GM12878 (cell line): ENCODE measurements around the gene HOXD10. TPM values are rescaled to one million over a fixed set of nuclear protein-coding genes. Genes with fewer than 3 reads are reported as not detected.

Experiments
- ATAC-seq: fragments of 200-7000 bp; cut with Tn5 transposase; 3 replicates; pipeline ENCODE4 v1.9.1; 2020; ENCODE audit warnings: mild to moderate bottlenecking, moderate library complexity
- BruUV-seq: library from RNA; stranded (reverse); fragments of 400-500 nt; replicated peaks from 2 replicates; lab custom pipeline; 2021; lab: Mats Ljungman, UMichigan
- CTCF ChIA-PET: fragments of 300-600 bp; sonication (Branson Sonifier 250); formaldehyde crosslinking; extraction: SDS; loops from one replicate; lab custom pipeline; 2021; ENCODE audit warnings: inconsistent platforms; lab: Yijun Ruan, JAX
- POLR2A ChIA-PET: fragments of 350-600 bp; formaldehyde crosslinking; extraction: SDS; loops from one replicate; lab custom pipeline; 2021; ENCODE audit warnings: inconsistent platforms; lab: Charles Lee
- RAD21 ChIA-PET: fragments of 300-600 bp; sonication (Branson Sonifier 250); formaldehyde crosslinking; loops from one replicate; lab custom pipeline; 2023; ENCODE audit warnings: antibody characterized with exemption; ENCODE audit not compliant: unreplicated experiment; lab: Charles Lee
- SMC1A ChIA-PET: fragments of 300-600 bp; sonication (Branson Sonifier 250); formaldehyde crosslinking; loops from one replicate; lab custom pipeline; 2023; ENCODE audit not compliant: unreplicated experiment, uncharacterized antibody; lab: Charles Lee
- DNase-seq: peaks from one replicate; pipeline ENCODE4 v3.0.0-alpha.2; 2011; ENCODE audit warnings: low read depth, low spot score
- FAIRE-seq: peaks from 3 replicates; lab custom pipeline; 2011; peaks lifted over from hg19 to GRCh38; lab: Jason Lieb, UNC
- H2AFZ ChIP-seq: 2 replicates; pipeline ENCODE4 v1.6.0; 2011; ENCODE audit warnings: low read depth, low read length, control low read depth; ENCODE audit not compliant: control insufficient read depth
- H3K27ac ChIP-seq: 2 replicates; pipeline ENCODE4 v1.5.1; 2011; ENCODE audit warnings: control low read depth; ENCODE audit not compliant: control insufficient read depth, insufficient read depth
- H3K27me3 ChIP-seq, 2 experiments: replicated peaks in 1 of 2; 2 replicates each; pipeline versions ENCODE4 v1.6.0 to v1.6.1; 2011; ENCODE audit warnings: low read length in 1 of 2; ENCODE audit not compliant: control insufficient read depth in 2 of 2, insufficient read depth in 2 of 2
- H3K36me3 ChIP-seq, 2 experiments: 2 replicates each; pipeline ENCODE4 v1.5.1; 2011; ENCODE audit warnings: low read length in 1 of 2; ENCODE audit not compliant: control insufficient read depth in 2 of 2, insufficient read depth in 2 of 2
- H3K4me1 ChIP-seq: 2 replicates; pipeline ENCODE4 v1.6.1; 2011; ENCODE audit warnings: mild to moderate bottlenecking, low read length, moderate library complexity, mixed read lengths; ENCODE audit not compliant: control insufficient read depth, insufficient read depth
- H3K4me2 ChIP-seq: 2 replicates; pipeline ENCODE4 v1.6.0; 2011; ENCODE audit warnings: control low read depth; ENCODE audit not compliant: control insufficient read depth, insufficient read depth
- H3K4me3 ChIP-seq: fragments of 200-600 bp; sonication (generic); 2 replicates; pipeline ENCODE4 v1.5.1; 2016
- H3K79me2 ChIP-seq: 2 replicates; pipeline ENCODE4 v1.6.0; 2011; ENCODE audit warnings: low read length; ENCODE audit not compliant: control insufficient read depth, insufficient read depth
- H3K9ac ChIP-seq: 2 replicates; pipeline ENCODE4 v1.8.0; 2011; ENCODE audit warnings: low read length, control low read depth, mixed read lengths; ENCODE audit not compliant: control insufficient read depth, insufficient read depth
- H3K9me3 ChIP-seq: replicated peaks from 3 replicates; pipeline ENCODE4 v1.5.1; 2011; ENCODE audit warnings: mild to moderate bottlenecking, low read length; ENCODE audit not compliant: control insufficient read depth, insufficient read depth
- H4K20me1 ChIP-seq: 2 replicates; pipeline ENCODE4 v1.6.0; 2011; ENCODE audit not compliant: control insufficient read depth, insufficient read depth
- ATF3 ChIP-seq: IDR thresholded peaks from 2 replicates; pipeline ENCODE4 v1.6.1; 2011; ENCODE audit warnings: low read depth, mild to moderate bottlenecking, low read length, moderate library complexity, borderline replicate concordance; ENCODE audit errors: extremely low read depth
- EGR1 ChIP-seq, 2 experiments: IDR thresholded peaks; 1 replicate in 1 of 2; 2 replicates in 1 of 2; pipeline ENCODE4 v1.6.1; 2011 to 2012; ENCODE audit warnings: low read depth in 2 of 2, low read length in 2 of 2, borderline replicate concordance in 1 of 2, mild to moderate bottlenecking in 1 of 2, moderate library complexity in 1 of 2
- HSF1 ChIP-seq: fragments of 150-350 bp; IDR thresholded peaks from 2 replicates; pipeline ENCODE4 v1.6.1; 2014; ENCODE audit warnings: mild to moderate bottlenecking, low read depth, low read length
- NR2F1 ChIP-seq: fragments of 450-650 bp; conservative IDR thresholded peaks from 2 replicates; pipeline ENCODE4 v1.6.1; 2017; ENCODE audit warnings: mild to moderate bottlenecking
- POLR2A ChIP-seq: IDR thresholded peaks from 2 replicates; pipeline ENCODE4 v1.6.1; 2011; ENCODE audit warnings: low read depth, mild to moderate bottlenecking, low read length
- RAD21 ChIP-seq: IDR thresholded peaks from 2 replicates; pipeline ENCODE4 v1.6.1; 2011; ENCODE audit warnings: mild to moderate bottlenecking, low read depth, low read length, moderate library complexity; ENCODE audit not compliant: insufficient read depth
- SIN3A ChIP-seq: IDR thresholded peaks from 2 replicates; pipeline ENCODE4 v1.6.1; 2012; ENCODE audit warnings: low read depth, low read length, improper control_type of control experiment
- SIX5 ChIP-seq: IDR thresholded peaks from 2 replicates; pipeline ENCODE4 v1.6.1; 2011; ENCODE audit warnings: mild to moderate bottlenecking, low read depth, low read length, moderate library complexity; ENCODE audit not compliant: severe bottlenecking
- YBX1 ChIP-seq: fragments of 450-650 bp; IDR thresholded peaks from 2 replicates; pipeline ENCODE4 v1.6.1; 2016; ENCODE audit warnings: antibody characterized with exemption
- WGBS: methylation state at CpG from one replicate; pipeline ENCODE4 v1.1.6; 2016; ENCODE audit warnings: low lambda C conversion rate; ENCODE audit not compliant: insufficient replicate concordance, insufficient coverage; ENCODE audit errors: missing lambda C conversion rate; 5-methylcytosine and 5-hydroxymethylcytosine counted together
- in situ Hi-C: fragments of 300-500 bp; cut with MboI; formaldehyde crosslinking; loops from 9 replicates; pipeline ENCODE4 v1.14.3; 2018; ENCODE audit warnings: mixed read lengths
- intact Hi-C: fragments of 100-400 bp; cut with micrococcal nuclease; formaldehyde crosslinking; loops from one replicate; pipeline ENCODE4 v1.14.2; 2022; ENCODE audit not compliant: unreplicated experiment
- polyA plus RNA-seq, 11 experiments: library from polyadenylated mRNA; depleted of rRNA in 4 of 11; unstranded in 6 of 11; stranded (reverse) in 5 of 11; fragments of >200 nt; fragmentation: Nextera tagmentation in 4 of 11; fragmentation: Illumina TruSeq in 1 of 11; extraction: Ambion mirVana in 4 of 11; extraction: Trizol in 1 of 11; gene quantifications; 1 replicate in 1 of 11; 2 replicates in 10 of 11; pipeline versions ENCODE4 v1.2.1 to v1.2.3, GENCODE V29; 2011 to 2016; ENCODE audit warnings: inconsistent platforms in 2 of 11, missing spikeins in 2 of 11, low read depth in 1 of 11
- total RNA-seq, 4 experiments: library from RNA; depleted of rRNA in 3 of 4; stranded (reverse); fragments of >200 nt in 3 of 4; fragmentation: Illumina TruSeq in 1 of 4; extraction: Trizol in 1 of 4; gene quantifications; 2 replicates each; pipeline versions ENCODE4 v1.2.1 to v1.2.3, GENCODE V29; 2013 to 2021

Gene HOXD10
- total and polyA plus RNA-seq, 10 of the 15 experiments (the other 5 are each of a cell fraction or from before 2014, with no cell fraction given): not detected

- SMC1A ChIA-PET: interaction anchor here (0.8 to 4.7 kb wide), 2 partner anchors 409 to 416 kb away, joined by 3 to 56 read pairs; no protein-coding TSS in a partner anchor
- ATAC-seq: no peak
- intact Hi-C loops (no loop called here), in situ Hi-C loops (loop anchor here (5.0 kb wide), 2 partner anchors 411 to 731 kb away; no protein-coding TSS in a partner anchor)
- POLR2A ChIA-PET: no interaction called here
- RAD21 ChIA-PET: interaction anchor here (0.7 to 3.0 kb wide), 4 partner anchors 409 to 847 kb away, joined by 3 to 50 read pairs (median 6); no protein-coding TSS in a partner anchor
- H4K20me1 ChIP-seq: no peaks in the 10 kb centered on the region
- TF ChIP-seq POLR2A (no peak), SIN3A (no peak)
- peaks cover 3% of the 10 kb centered on the region; the same call in 1 of the 2 replicates for H3K4me1 ChIP-seq
- H3K9me3 ChIP-seq: no peaks in the 10 kb centered on the region; the same call in 2 of the 3 replicates
- no peak overlapping the region for H2AFZ ChIP-seq
- no peak overlapping the region for H3K4me2 ChIP-seq
- no peaks in the 10 kb centered on the region for H3K79me2 ChIP-seq
- H3K36me3 ChIP-seq: no peaks in the 10 kb centered on the region
- FAIRE-seq: no peak
- H3K9ac ChIP-seq: no peak overlapping the region
- DNase-seq: no peak
- 22% methylated on average over 35 of the region's 35 CpGs for WGBS
- H3K27ac ChIP-seq: no peak overlapping the region
- CTCF ChIA-PET: interaction anchor here (0.8 to 3.7 kb wide), 8 partner anchors 12 to 847 kb away, joined by 3 to 83 read pairs (median 6); no protein-coding TSS in a partner anchor
- H3K27me3 ChIP-seq: peaks cover 12 to 32% of the 10 kb centered on the region in 2 experiments
- no peak overlapping the region for H3K4me3 ChIP-seq
- no TSS peak for BruUV-seq
These were observed 18.0 kb upstream of the HOXD10 start for GRCh38 chr2:176098366-176099158.

- intact Hi-C loops (no loop called here), in situ Hi-C loops (loop anchor here (5.0 kb wide), 2 partner anchors 412 to 732 kb away; no protein-coding TSS in a partner anchor)
- FAIRE-seq (no peak), DNase-seq (no peak), ATAC-seq (no peak)
- H3K27me3 ChIP-seq: peaks cover 14 to 35% of the 10 kb centered on the region in 2 experiments
- no peaks in the 10 kb centered on the region for H3K36me3 ChIP-seq
- H3K4me3 ChIP-seq: no peak overlapping the region
- no peak overlapping the region for H2AFZ ChIP-seq
- H3K4me1 ChIP-seq: peaks cover 3% of the 10 kb centered on the region; the same call in 1 of the 2 replicates
- POLR2A ChIA-PET: no interaction called here
- no peaks in the 10 kb centered on the region for H3K79me2 ChIP-seq
- CTCF ChIA-PET: interaction anchor here (0.8 to 2.2 kb wide), 2 partner anchors 11 to 411 kb away, joined by 3 to 9 read pairs; no protein-coding TSS in a partner anchor
- no peak overlapping the region for H3K27ac ChIP-seq
- no peaks in the 10 kb centered on the region for H4K20me1 ChIP-seq
- RAD21 ChIA-PET: interaction anchor here (0.7 kb wide), 1 partner anchor 409 kb away, joined by 3 read pairs; no protein-coding TSS in a partner anchor
- H3K9me3 ChIP-seq: no peaks in the 10 kb centered on the region; the same call in 2 of the 3 replicates
- no peak overlapping the region for H3K9ac ChIP-seq
- SMC1A ChIA-PET: no interaction called here
- WGBS: 40% methylated on average over 26 of the region's 30 CpGs
- H3K4me2 ChIP-seq: no peak overlapping the region
- no TSS peak for BruUV-seq
- TF ChIP-seq YBX1: no peak
- TF ChIP-seq ATF3: no peak
- no peak for TF ChIP-seq HSF1
- no peak for TF ChIP-seq NR2F1
- TF ChIP-seq EGR1 (IDR thresholded peaks at IDR 0.05; ENCODE audit: borderline replicate concordance in 1 of 2, low read depth in 2 of 2, low read length in 2 of 2): no peak
- TF ChIP-seq RAD21: no peak
- no peak for TF ChIP-seq SIX5
These were observed 17.3 kb upstream of the HOXD10 start for GRCh38 chr2:176099159-176099727.
